Mesendoderm (in vitro differentiated cells): ENCODE measurements around the gene TUBA8.

Experiments used
- DNase-seq: peaks from one replicate; pipeline ENCODE4 v3.0.0; 2013
- H2AK5ac ChIP-seq: 2 replicates; pipeline ENCODE4 v1.6.1; 2013; ENCODE audit warnings: low read length, inconsistent platforms
- H2BK120ac ChIP-seq: 2 replicates; pipeline ENCODE4 v1.6.1; 2013; ENCODE audit warnings: low read depth, mild to moderate bottlenecking, low read length, moderate library complexity, mixed read lengths
- H2BK15ac ChIP-seq: replicated peaks from 2 replicates; pipeline ENCODE4 v1.6.1; 2013; ENCODE audit warnings: low read depth, mild to moderate bottlenecking, moderate library complexity
- H2BK5ac ChIP-seq: 2 replicates; pipeline ENCODE4 v1.6.1; 2013; ENCODE audit warnings: low read length, inconsistent platforms
- H3K18ac ChIP-seq: 2 replicates; pipeline ENCODE4 v1.6.1; 2013; ENCODE audit warnings: mild to moderate bottlenecking, low read length, mixed read lengths
- H3K23ac ChIP-seq: one replicate; pipeline ENCODE4 v1.6.1; 2013; ENCODE audit warnings: low read length
- H3K27ac ChIP-seq: 2 replicates; pipeline ENCODE4 v1.5.1; 2013; ENCODE audit warnings: low read depth, mild to moderate bottlenecking, inconsistent platforms, low read length, moderate library complexity
- H3K27me3 ChIP-seq: 2 replicates; pipeline ENCODE4 v1.6.1; 2013; ENCODE audit warnings: low read length, control low read depth, mild to moderate bottlenecking, inconsistent platforms; ENCODE audit not compliant: insufficient read depth, poor library complexity
- H3K36me3 ChIP-seq: 2 replicates; pipeline ENCODE4 v1.6.1; 2013; ENCODE audit warnings: low read length, inconsistent platforms; ENCODE audit not compliant: control insufficient read depth, insufficient read depth
- H3K4ac ChIP-seq: one replicate; pipeline ENCODE4 v1.6.1; 2013; ENCODE audit warnings: low read depth, mild to moderate bottlenecking, low read length, moderate library complexity
- H3K4me1 ChIP-seq: 2 replicates; pipeline ENCODE4 v1.6.1; 2013; ENCODE audit warnings: low read depth, low read length, inconsistent platforms; ENCODE audit not compliant: control insufficient read depth
- H3K4me2 ChIP-seq: 2 replicates; pipeline ENCODE4 v1.6.1; 2013; ENCODE audit warnings: low read length
- H3K4me3 ChIP-seq: 2 replicates; pipeline ENCODE4 v1.5.1; 2013; ENCODE audit warnings: mild to moderate bottlenecking, low read length
- H3K56ac ChIP-seq: one replicate; pipeline ENCODE4 v1.6.1; 2013; ENCODE audit warnings: low read length
- H3K79me1 ChIP-seq: 2 replicates; pipeline ENCODE4 v1.6.1; 2013; ENCODE audit warnings: low read length, inconsistent platforms
- H3K79me2 ChIP-seq: 2 replicates; pipeline ENCODE4 v1.6.1; 2013; ENCODE audit warnings: mild to moderate bottlenecking, low read length; ENCODE audit not compliant: control insufficient read depth, insufficient read depth
- H3K9ac ChIP-seq: 2 replicates; pipeline ENCODE4 v1.6.1; 2013; ENCODE audit warnings: low read length, inconsistent platforms
- H4K5ac ChIP-seq: one replicate; pipeline ENCODE4 v1.6.1; 2013; ENCODE audit warnings: low read length
- H4K8ac ChIP-seq: one replicate; pipeline ENCODE4 v1.6.1; 2013; ENCODE audit warnings: low read depth, mild to moderate bottlenecking, control low read depth, low read length, moderate library complexity
- WGBS: extraction: QIAGEN DNeasy Blood & Tissue Kit; methylation state at CpG from one replicate; pipeline ENCODE4 v1.1.7; 2013; ENCODE audit warnings: low lambda C conversion rate, missing lambda C conversion rate; ENCODE audit not compliant: insufficient coverage; ENCODE audit errors: extremely low coverage; 5-methylcytosine and 5-hydroxymethylcytosine counted together

Gene TUBA8

GRCh38 chr22:18114976-18115652 is 4.5 kb downstream of the TUBA8 start:
- Histone ChIP-seq H4K5ac (no peak overlapping the region), H2BK5ac (no peak overlapping the region), H3K27me3 (peaks cover 10% of the 10 kb centered on the region), H3K36me3 (no peaks in the 10 kb centered on the region), H3K4me3 (no peak overlapping the region), H3K4ac (no peak overlapping the region), H3K56ac (no peak overlapping the region), H3K18ac (no peak overlapping the region), H3K79me2 (no peaks in the 10 kb centered on the region), H3K23ac (no peak overlapping the region), H2BK15ac (no peak overlapping the region), H2AK5ac (no peak overlapping the region), H3K79me1 (no peaks in the 10 kb centered on the region), H3K4me1 (no peaks in the 10 kb centered on the region), H3K27ac (no peak overlapping the region), H2BK120ac (no peak overlapping the region), H3K4me2 (no peak overlapping the region), H3K9ac (no peak overlapping the region), H4K8ac (no peak overlapping the region)
- no peak for DNase-seq
- no CpG with 5 or more reads among the region's 15 CpGs for WGBS

GRCh38 chr22:18115906-18116371 is 5.3 kb downstream of the TUBA8 start:
- H3K4ac ChIP-seq = no peak overlapping the region
- no peak overlapping the region for H3K56ac ChIP-seq
- no peak overlapping the region for H3K9ac ChIP-seq
- no peak overlapping the region for H2BK5ac ChIP-seq
- H2BK15ac ChIP-seq = no peak overlapping the region
- no peak overlapping the region for H3K27ac ChIP-seq
- no peak for DNase-seq
- peak overlapping the region; percentile 45 for H3K23ac ChIP-seq
- no peaks in the 10 kb centered on the region for H3K36me3 ChIP-seq
- no peak overlapping the region for H2BK120ac ChIP-seq
- H4K5ac ChIP-seq = no peak overlapping the region
- no peak overlapping the region for H4K8ac ChIP-seq
- no peaks in the 10 kb centered on the region for H3K4me1 ChIP-seq
- H3K79me2 ChIP-seq = no peaks in the 10 kb centered on the region
- H3K4me3 ChIP-seq = no peak overlapping the region
- no peak overlapping the region for H2AK5ac ChIP-seq
- peaks cover 7% of the 10 kb centered on the region for H3K27me3 ChIP-seq
- H3K79me1 ChIP-seq = no peaks in the 10 kb centered on the region
- no CpG with 5 or more reads among the region's 8 CpGs for WGBS
- no peak overlapping the region for H3K18ac ChIP-seq
- no peak overlapping the region for H3K4me2 ChIP-seq

GRCh38 chr22:18116634-18117033 is 6.0 kb downstream of the TUBA8 start:
- no peak overlapping the region for H3K56ac ChIP-seq
- no peak overlapping the region for H3K4me2 ChIP-seq
- WGBS = no CpG with 5 or more reads among the region's 15 CpGs
- H4K5ac ChIP-seq = no peak overlapping the region
- no peak overlapping the region for H2BK15ac ChIP-seq
- no peak overlapping the region for H3K23ac ChIP-seq
- H3K9ac ChIP-seq = no peak overlapping the region
- H2BK5ac ChIP-seq = no peak overlapping the region
- no peak overlapping the region for H3K27ac ChIP-seq
- no peaks in the 10 kb centered on the region for H3K27me3 ChIP-seq
- DNase-seq = no peak
- no peaks in the 10 kb centered on the region for H3K79me1 ChIP-seq
- no peaks in the 10 kb centered on the region for H3K79me2 ChIP-seq
- H2AK5ac ChIP-seq = no peak overlapping the region
- H4K8ac ChIP-seq = no peak overlapping the region
- no peaks in the 10 kb centered on the region for H3K36me3 ChIP-seq
- no peak overlapping the region for H3K4me3 ChIP-seq
- no peak overlapping the region for H3K18ac ChIP-seq
- no peak overlapping the region for H3K4ac ChIP-seq
- no peak overlapping the region for H2BK120ac ChIP-seq
- H3K4me1 ChIP-seq = no peaks in the 10 kb centered on the region

- no CpG with 5 or more reads among the region's 9 CpGs for WGBS
These were observed 7.8 kb downstream of the TUBA8 start for GRCh38 chr22:18118345-18118915.

GRCh38 chr22:18119409-18120110 is 9.0 kb downstream of the TUBA8 start:
- H3K18ac ChIP-seq = no peak overlapping the region
- no peak for DNase-seq
- no peaks in the 10 kb centered on the region for H3K36me3 ChIP-seq
- H3K4me2 ChIP-seq = no peak overlapping the region
- no peak overlapping the region for H3K4ac ChIP-seq
- H4K5ac ChIP-seq = no peak overlapping the region
- no peak overlapping the region for H2AK5ac ChIP-seq
- H3K79me1 ChIP-seq = no peaks in the 10 kb centered on the region
- H3K9ac ChIP-seq = no peak overlapping the region
- no peak overlapping the region for H2BK15ac ChIP-seq
- no peak overlapping the region for H2BK120ac ChIP-seq
- no peak overlapping the region for H3K27ac ChIP-seq
- H2BK5ac ChIP-seq = no peak overlapping the region
- H4K8ac ChIP-seq = no peak overlapping the region
- no peaks in the 10 kb centered on the region for H3K27me3 ChIP-seq
- H3K56ac ChIP-seq = no peak overlapping the region
- H3K4me3 ChIP-seq = no peak overlapping the region
- H3K23ac ChIP-seq = no peak overlapping the region
- no CpG with 5 or more reads among the region's 18 CpGs for WGBS
- H3K79me2 ChIP-seq = no peaks in the 10 kb centered on the region
- no peaks in the 10 kb centered on the region for H3K4me1 ChIP-seq

More at GRCh38 chr22:18118345-18118915, 7.8 kb downstream of the TUBA8 start:
- H2BK15ac ChIP-seq = no peak overlapping the region
- H4K8ac ChIP-seq = no peak overlapping the region
- H2BK5ac ChIP-seq = no peak overlapping the region
- H3K4me2 ChIP-seq = no peak overlapping the region
- no peak overlapping the region for H4K5ac ChIP-seq
- no peak overlapping the region for H3K27ac ChIP-seq
- no peak overlapping the region for H2BK120ac ChIP-seq
- H3K4me1 ChIP-seq = no peaks in the 10 kb centered on the region
- no peaks in the 10 kb centered on the region for H3K36me3 ChIP-seq
- H3K27me3 ChIP-seq = no peaks in the 10 kb centered on the region
- H3K9ac ChIP-seq = no peak overlapping the region
- H3K79me2 ChIP-seq = no peaks in the 10 kb centered on the region
- no peaks in the 10 kb centered on the region for H3K79me1 ChIP-seq
- DNase-seq = no peak
- H3K4ac ChIP-seq = no peak overlapping the region
- no peak overlapping the region for H3K4me3 ChIP-seq
- no peak overlapping the region for H2AK5ac ChIP-seq
- no peak overlapping the region for H3K18ac ChIP-seq
- H3K56ac ChIP-seq = no peak overlapping the region
- no peak overlapping the region for H3K23ac ChIP-seq
